ENCODE measurements around the gene ANAPC2.
A peak's percentile ranks its signal among the peaks of the same experiment; 100 is the strongest.

The ANAPC2 gene

DNA sequence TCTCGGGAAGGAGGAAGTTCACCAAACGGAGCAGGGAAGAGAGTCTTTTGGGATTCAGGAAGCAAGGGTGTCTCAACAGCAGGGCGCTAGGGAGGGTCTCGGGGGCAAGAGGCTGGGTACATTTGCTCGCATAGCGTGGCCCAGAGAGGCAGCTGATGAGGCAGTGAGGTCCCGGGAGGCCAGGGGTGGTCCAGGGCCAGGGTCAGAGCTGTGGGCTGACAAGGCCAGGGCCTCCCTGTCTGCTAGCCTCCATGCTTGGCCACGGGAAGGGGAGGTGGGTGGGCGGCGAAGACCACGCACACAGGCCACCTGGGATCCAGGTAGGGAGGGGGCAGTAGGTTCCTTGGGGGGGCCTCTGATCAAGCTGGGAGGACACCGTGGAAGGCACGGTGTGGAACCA, 23.2 kb upstream of the ANAPC2 start:
- TF ChIP-seq, protein P1, sequence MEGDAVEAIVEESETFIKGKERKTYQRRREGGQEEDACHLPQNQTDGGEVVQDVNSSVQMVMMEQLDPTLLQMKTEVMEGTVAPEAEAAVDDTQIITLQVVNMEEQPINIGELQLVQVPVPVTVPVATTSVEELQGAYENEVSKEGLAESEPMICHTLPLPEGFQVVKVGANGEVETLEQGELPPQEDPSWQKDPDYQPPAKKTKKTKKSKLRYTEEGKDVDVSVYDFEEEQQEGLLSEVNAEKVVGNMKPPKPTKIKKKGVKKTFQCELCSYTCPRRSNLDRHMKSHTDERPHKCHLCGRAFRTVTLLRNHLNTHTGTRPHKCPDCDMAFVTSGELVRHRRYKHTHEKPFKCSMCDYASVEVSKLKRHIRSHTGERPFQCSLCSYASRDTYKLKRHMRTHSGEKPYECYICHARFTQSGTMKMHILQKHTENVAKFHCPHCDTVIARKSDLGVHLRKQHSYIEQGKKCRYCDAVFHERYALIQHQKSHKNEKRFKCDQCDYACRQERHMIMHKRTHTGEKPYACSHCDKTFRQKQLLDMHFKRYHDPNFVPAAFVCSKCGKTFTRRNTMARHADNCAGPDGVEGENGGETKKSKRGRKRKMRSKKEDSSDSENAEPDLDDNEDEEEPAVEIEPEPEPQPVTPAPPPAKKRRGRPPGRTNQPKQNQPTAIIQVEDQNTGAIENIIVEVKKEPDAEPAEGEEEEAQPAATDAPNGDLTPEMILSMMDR (IDR thresholded peaks at IDR 0.05; ENCODE audit: low read length, missing control alignments), result no peak
- no peak for DNase-seq (ENCODE audit: low read depth)
- no peak overlapping the region for H3K4me3 ChIP-seq (replicated peaks; ENCODE audit: low read depth, low read length)

DNA sequence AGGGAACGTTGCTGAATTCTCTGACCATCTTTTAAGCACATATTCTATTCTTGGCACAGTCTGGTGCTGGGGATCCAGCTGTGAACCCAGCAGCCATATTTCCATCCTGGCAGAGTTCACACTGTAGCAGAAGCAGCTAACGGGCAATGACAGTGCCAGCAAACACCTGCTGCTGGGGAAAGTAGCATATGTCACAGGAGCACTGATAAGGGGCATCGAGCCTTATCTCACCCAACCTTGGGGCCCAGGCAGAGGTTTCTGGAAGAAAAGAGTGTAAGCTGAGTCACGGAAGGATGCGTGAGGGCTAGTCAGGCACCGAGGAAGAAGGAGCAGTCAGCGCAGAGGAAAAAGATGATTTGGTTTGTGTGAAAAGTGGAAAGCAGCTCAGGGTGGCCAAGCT, 18.2 kb upstream of the ANAPC2 start:
- DNase-seq (ENCODE audit: low read depth), result no peak
- peak overlapping the region; percentile 91 for H3K4me3 ChIP-seq (replicated peaks; ENCODE audit: low read depth, low read length)
- TF ChIP-seq, protein P1 (IDR thresholded peaks at IDR 0.05; ENCODE audit: low read length, missing control alignments), result no peak

DNA sequence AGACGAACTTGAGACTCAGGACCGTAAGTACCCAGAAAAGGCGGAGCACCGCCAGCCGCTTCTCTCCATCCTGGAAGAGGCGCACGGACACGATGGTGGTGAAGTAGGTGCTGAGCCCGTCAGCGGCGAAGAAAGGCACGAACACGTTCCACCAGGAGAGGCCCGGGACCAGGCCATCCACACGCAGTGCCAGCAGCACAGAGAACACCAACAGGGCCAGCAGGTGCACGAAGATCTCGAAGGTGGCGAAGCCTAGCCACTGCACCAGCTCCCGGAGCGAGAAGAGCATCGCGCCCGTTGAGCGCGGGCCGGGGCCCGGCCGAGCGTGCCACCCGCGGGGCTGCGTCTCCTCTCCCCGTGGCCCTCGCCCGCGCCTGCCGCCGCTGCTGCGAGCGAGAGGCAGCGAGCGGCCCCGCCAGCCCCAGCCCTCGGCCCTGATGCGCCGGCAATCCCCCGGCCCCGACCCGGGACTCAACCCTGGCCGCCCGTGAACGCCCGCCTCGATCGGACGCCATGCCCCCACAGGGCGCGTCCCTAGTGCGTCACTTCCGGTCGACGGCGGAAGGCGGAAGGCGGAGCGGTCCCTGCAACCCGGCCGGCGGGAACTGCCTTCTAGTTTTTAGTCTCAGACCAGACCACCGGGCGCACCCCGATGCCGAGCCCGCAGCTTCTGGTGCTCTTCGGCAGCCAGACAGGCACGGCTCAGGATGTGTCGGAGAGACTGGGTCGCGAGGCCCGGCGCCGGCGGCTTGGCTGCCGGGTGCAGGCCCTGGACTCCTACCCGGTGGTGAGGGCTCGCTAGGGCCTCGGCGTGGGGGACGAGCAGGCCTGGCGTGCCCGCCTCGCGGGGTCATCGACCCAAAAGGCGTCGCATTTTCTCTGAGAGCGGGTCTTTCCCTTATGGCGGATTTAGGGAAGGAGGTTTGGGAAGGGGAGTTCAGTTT, 17.0 kb upstream of the ANAPC2 start, which contains the start of the genes NDOR1 and TMEM203:
TSS of gene NDOR1 (plus strand) at position 575 of the 944 bp plus-strand sequence. CDS start at position 653, 78 bp downstream.
TSS of gene TMEM203 (minus strand) at position 523 of the 944 bp plus-strand sequence. CDS start at position 289, 234 bp downstream.
- H3K4me3 ChIP-seq (replicated peaks; ENCODE audit: low read depth, low read length), result peak within 1 kb of the TSS; percentile 91
- peak; percentile 80 for DNase-seq (ENCODE audit: low read depth)
- TF ChIP-seq, protein P1 (IDR thresholded peaks at IDR 0.05; ENCODE audit: low read length, missing control alignments), result no peak

DNA sequence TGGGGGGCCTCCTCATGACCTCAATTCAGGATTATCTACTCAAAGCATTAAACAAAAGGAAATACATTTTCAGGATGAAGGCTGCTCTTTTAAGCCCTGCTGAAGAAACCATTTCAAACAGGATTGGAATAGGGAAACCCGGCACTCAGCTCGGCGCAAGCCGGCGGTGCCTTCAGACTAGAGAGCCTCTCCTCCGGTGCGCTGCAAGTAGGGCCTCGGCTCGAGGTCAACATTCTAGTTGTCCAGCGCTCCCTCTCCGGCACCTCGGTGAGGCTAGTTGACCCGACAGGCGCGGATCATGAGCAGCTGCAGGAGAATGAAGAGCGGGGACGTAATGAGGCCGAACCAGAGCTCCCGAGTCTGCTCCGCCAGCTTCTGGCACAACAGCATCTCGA, 16.4 kb upstream of the ANAPC2 start:
- TF ChIP-seq, protein P1 (IDR thresholded peaks at IDR 0.05; ENCODE audit: low read length, missing control alignments), result no peak
- no peak for DNase-seq (ENCODE audit: low read depth)
- H3K4me3 ChIP-seq (replicated peaks; ENCODE audit: low read depth, low read length), result peak overlapping the region; percentile 91

DNA sequence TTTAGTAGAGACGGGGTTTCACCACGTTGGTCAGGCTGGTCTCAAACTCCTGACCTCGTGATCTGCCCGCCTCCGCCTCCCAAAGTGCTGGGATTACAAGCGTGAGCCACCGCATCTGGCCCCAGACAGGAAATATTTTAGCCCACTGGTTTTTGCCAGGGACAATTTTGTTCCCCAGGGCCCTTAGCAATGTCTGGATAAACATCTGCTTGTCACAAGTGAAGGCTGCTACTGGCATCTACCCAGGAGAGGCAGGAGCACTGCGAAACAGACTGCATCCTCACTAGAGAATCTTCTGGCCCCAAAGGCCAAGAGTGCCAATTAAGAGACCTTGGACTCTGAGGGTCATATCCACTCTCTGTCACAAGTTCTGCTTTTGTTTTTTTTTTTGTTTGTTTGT, 14.6 kb upstream of the ANAPC2 start:
- H3K4me3 ChIP-seq (replicated peaks; ENCODE audit: low read depth, low read length), result no peak overlapping the region
- DNase-seq (ENCODE audit: low read depth), result no peak
- TF ChIP-seq, protein P1 (IDR thresholded peaks at IDR 0.05; ENCODE audit: low read length, missing control alignments), result no peak

DNA sequence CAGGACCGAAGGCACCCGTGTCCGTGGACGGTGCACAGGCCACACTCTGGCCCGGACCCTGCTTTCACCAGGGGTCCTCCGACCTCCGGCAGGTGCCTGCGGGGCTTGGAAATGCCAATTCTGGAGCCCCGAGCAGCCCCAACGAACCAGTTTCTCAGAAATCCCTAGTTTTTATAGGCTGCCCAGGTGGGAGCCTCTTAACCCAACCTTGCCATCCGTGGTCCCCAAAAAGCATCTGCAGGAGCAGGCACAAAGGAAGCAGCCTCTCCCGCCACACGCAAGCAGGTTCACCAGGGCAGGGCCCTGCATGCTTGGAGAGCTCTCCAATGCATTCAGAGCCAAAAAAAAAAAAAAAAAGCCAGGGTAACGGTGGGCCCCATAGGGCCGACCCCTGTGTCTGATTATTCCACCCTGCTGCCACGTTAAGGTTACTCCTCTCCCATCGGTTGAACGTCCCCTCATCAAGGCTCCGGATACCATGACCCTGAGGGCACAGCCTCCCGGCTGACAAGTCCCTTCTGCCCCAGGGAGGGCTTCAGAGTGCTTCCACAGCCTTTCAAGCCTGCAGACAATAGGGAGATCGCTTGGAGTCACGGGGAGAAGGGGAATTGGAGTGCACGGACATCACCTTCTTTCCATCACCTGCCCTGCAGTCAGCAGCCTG, 13.0 kb upstream of the ANAPC2 start:
- no peak for DNase-seq (ENCODE audit: low read depth)
- H3K4me3 ChIP-seq (replicated peaks; ENCODE audit: low read depth, low read length), result peak overlapping the region; percentile 69
- TF ChIP-seq, protein P1 (IDR thresholded peaks at IDR 0.05; ENCODE audit: low read length, missing control alignments), result no peak
